GM19240 (cell line): ENCODE results near the gene RXRA.

Source experiments
- DNase-seq: peaks from one replicate; pipeline ENCODE4 v3.0.0; 2011; ENCODE audit warnings: low spot score; ENCODE audit not compliant: insufficient read length

RXRA gene

GRCh38 chr9:134381272-134381661 lies 55.0 kb downstream of the RXRA start:
- DNase-seq = no peak

- peak; percentile 50 for DNase-seq
These were observed 55.6 kb downstream of the RXRA start for GRCh38 chr9:134381671-134382516.

GRCh38 chr9:134382733-134383132 lies 56.5 kb downstream of the RXRA start:
- no peak for DNase-seq

GRCh38 chr9:134383148-134383547 lies 56.9 kb downstream of the RXRA start:
- no peak for DNase-seq

GRCh38 chr9:134384811-134385479 lies 58.7 kb downstream of the RXRA start:
- DNase-seq = no peak

GRCh38 chr9:134385915-134386314 lies 59.7 kb downstream of the RXRA start:
- DNase-seq = no peak

- no peak for DNase-seq
These were observed 60.9 kb downstream of the RXRA start for GRCh38 chr9:134386951-134387831.

- no peak for DNase-seq
These were observed 62.1 kb downstream of the RXRA start for GRCh38 chr9:134388289-134388808.

GRCh38 chr9:134388976-134389375 lies 62.7 kb downstream of the RXRA start:
- no peak for DNase-seq

GRCh38 chr9:134389642-134390041 lies 63.4 kb downstream of the RXRA start:
- no peak for DNase-seq

- DNase-seq = peak; percentile 67
These were observed 64.3 kb downstream of the RXRA start for GRCh38 chr9:134390537-134390936.

- DNase-seq = no peak
These were observed 64.7 kb downstream of the RXRA start for GRCh38 chr9:134390947-134391318.

GRCh38 chr9:134391319-134392231 lies 65.3 kb downstream of the RXRA start:
- peak; percentile 65 for DNase-seq

- DNase-seq = no peak
These were observed 66.6 kb downstream of the RXRA start for GRCh38 chr9:134392900-134393299.

- DNase-seq = no peak
These were observed 67.5 kb downstream of the RXRA start for GRCh38 chr9:134393582-134394280.

- no peak for DNase-seq
These were observed 68.8 kb downstream of the RXRA start for GRCh38 chr9:134395002-134395517.

- no peak for DNase-seq
These were observed 69.5 kb downstream of the RXRA start for GRCh38 chr9:134395737-134396257.

GRCh38 chr9:134396258-134396742 lies 70.0 kb downstream of the RXRA start:
- DNase-seq = peak; percentile 57

- DNase-seq = no peak
These were observed 70.6 kb downstream of the RXRA start for GRCh38 chr9:134396825-134397224.
